HepG2 (cell line): ENCODE results near the gene PFDN2. TPM values are rescaled to one million over a fixed set of nuclear protein-coding genes. Genes with fewer than 3 reads are reported as not detected.

Experiments
- ATAC-seq: fragments of 200-7000 bp; cut with Tn5 transposase; 3 replicates; pipeline ENCODE4 v1.9.1; 2020; ENCODE audit warnings: mild to moderate bottlenecking, moderate library complexity
- BruUV-seq: library from RNA; stranded (reverse); fragments of 400-500 nt; replicated peaks from 2 replicates; lab custom pipeline; 2021; lab: Mats Ljungman, UMichigan
- CTCF ChIA-PET: fragments of 300-600 bp; formaldehyde crosslinking; extraction: SDS; loops from one replicate; lab custom pipeline; 2021; ENCODE audit warnings: low total read pairs, inconsistent platforms, low intra/inter-chr PET ratio; lab: Yijun Ruan, JAX
- POLR2A ChIA-PET: fragments of 350-600 bp; sonication (Branson Sonifier 250); formaldehyde crosslinking; loops from one replicate; lab custom pipeline; 2020; ENCODE audit warnings: antibody characterized with exemption, inconsistent platforms; lab: Yijun Ruan, JAX
- DNase-seq: peaks from one replicate; pipeline ENCODE4 v3.0.0-alpha.2; 2015; ENCODE audit warnings: low spot score
- FAIRE-seq: peaks from 3 replicates; lab custom pipeline; 2011; peaks lifted over from hg19 to GRCh38; lab: Jason Lieb, UNC
- H2AFZ ChIP-seq: one replicate; pipeline ENCODE4 v1.6.1; 2011; ENCODE audit warnings: low read length, inconsistent platforms
- H3K27ac ChIP-seq: fragments of 300-600 bp; 3 replicates; pipeline ENCODE4 v1.8.0; 2011; ENCODE audit warnings: mixed run types, mild to moderate bottlenecking, mixed read lengths, low read length, inconsistent platforms; ENCODE audit not compliant: insufficient read depth; ENCODE audit errors: extremely low read length
- H3K27me3 ChIP-seq, 2 experiments: fragments of 200-600 bp in 1 of 2; 2 replicates in 1 of 2; 3 replicates in 1 of 2; pipeline versions ENCODE4 v1.6.0 to v1.8.0; 2011; ENCODE audit warnings: low read length in 2 of 2, mild to moderate bottlenecking in 2 of 2, moderate library complexity in 2 of 2, inconsistent platforms in 1 of 2; ENCODE audit not compliant: insufficient read depth in 2 of 2, control insufficient read depth in 1 of 2
- H3K36me3 ChIP-seq, 2 experiments: fragments of 200-600 bp in 1 of 2; replicated peaks in 1 of 2; 2 replicates in 1 of 2; 3 replicates in 1 of 2; pipeline versions ENCODE4 v1.5.1 to v1.8.0; 2011; ENCODE audit warnings: low read length in 2 of 2, inconsistent platforms in 1 of 2; ENCODE audit not compliant: insufficient read depth in 2 of 2, control insufficient read depth in 1 of 2
- H3K4me1 ChIP-seq: 2 replicates; pipeline ENCODE4 v1.5.1; 2012; ENCODE audit warnings: low read length, inconsistent platforms; ENCODE audit not compliant: insufficient read depth
- H3K4me2 ChIP-seq: 2 replicates; pipeline ENCODE4 v1.6.0; 2011; ENCODE audit warnings: low read depth, low read length, inconsistent platforms
- H3K4me3 ChIP-seq, 3 experiments: fragments of 200-600 bp in 1 of 3; sonication (generic), shearing (Covaris generic) in 1 of 3; replicated peaks in 1 of 3; 2 replicates each; pipeline ENCODE4 v1.5.1; 2011 to 2016; ENCODE audit warnings: low read length in 3 of 3, inconsistent platforms in 2 of 3, low read depth in 2 of 3, mild to moderate bottlenecking in 2 of 3, control low read depth in 1 of 3, mixed read lengths in 1 of 3; ENCODE audit not compliant: insufficient read depth in 1 of 3
- H3K79me2 ChIP-seq: one replicate; pipeline ENCODE4 v1.6.1; 2011; ENCODE audit warnings: low read length, inconsistent platforms; ENCODE audit not compliant: insufficient read depth
- H3K9ac ChIP-seq: 2 replicates; pipeline ENCODE4 v1.6.0; 2011; ENCODE audit warnings: mild to moderate bottlenecking, low read depth, low read length, inconsistent platforms; ENCODE audit not compliant: insufficient read depth
- H3K9me3 ChIP-seq: 2 replicates; pipeline ENCODE4 v1.5.1; 2012; ENCODE audit warnings: mild to moderate bottlenecking, low read length
- H4K20me1 ChIP-seq: 2 replicates; pipeline ENCODE4 v1.6.0; 2011; ENCODE audit warnings: inconsistent platforms, mild to moderate bottlenecking, low read length, moderate library complexity; ENCODE audit not compliant: insufficient read depth
- BCL3 ChIP-seq: sonication (generic); formaldehyde crosslinking; IDR thresholded peaks from 2 replicates; pipeline ENCODE4 v1.5.1; 2020; ENCODE audit warnings: mild to moderate bottlenecking, missing genetic modification reagents, moderate library complexity
- POGZ ChIP-seq: sonication (generic); formaldehyde crosslinking; IDR thresholded peaks from 2 replicates; pipeline ENCODE4 v1.4.0; 2020; ENCODE audit warnings: mild to moderate bottlenecking, missing genetic modification reagents
- RAD21 ChIP-seq: fragments of 450-650 bp; formaldehyde crosslinking; IDR thresholded peaks from 2 replicates; pipeline ENCODE4 v1.5.0; 2020; ENCODE audit warnings: mild to moderate bottlenecking
- TAF1 ChIP-seq: sonication (generic); formaldehyde crosslinking; IDR thresholded peaks from 2 replicates; pipeline ENCODE4 v1.4.0; 2020; ENCODE audit warnings: missing genetic modification reagents
- TRIM24 ChIP-seq: sonication (generic); formaldehyde crosslinking; IDR thresholded peaks from 2 replicates; pipeline ENCODE4 v1.8.0; 2022; ENCODE audit warnings: mild to moderate bottlenecking, missing genetic modification reagents
- ZNF17 ChIP-seq: sonication (generic); formaldehyde crosslinking; IDR thresholded peaks from 2 replicates; pipeline ENCODE4 v1.5.0; 2020; ENCODE audit warnings: mild to moderate bottlenecking, missing genetic modification reagents
- ZNF562 ChIP-seq: sonication (generic); formaldehyde crosslinking; IDR thresholded peaks from 2 replicates; pipeline ENCODE4 v1.8.0; 2022; ENCODE audit warnings: missing genetic modification reagents, borderline replicate concordance
- ZNF749 ChIP-seq: sonication (generic); formaldehyde crosslinking; IDR thresholded peaks from 2 replicates; pipeline ENCODE4 v1.8.0; 2022; ENCODE audit warnings: mild to moderate bottlenecking, missing genetic modification reagents, moderate library complexity, borderline replicate concordance
- WGBS: methylation state at CpG from one replicate; pipeline ENCODE4 v1.1.6; 2017; ENCODE audit warnings: low lambda C conversion rate; 5-methylcytosine and 5-hydroxymethylcytosine counted together
- in situ Hi-C: cut with HindIII; loops from 2 replicates; pipeline ENCODE4 v1.10.0; 2017; ENCODE audit warnings: low pct_unique_long_range_greater_than_20kb; ENCODE audit not compliant: extremely low pct_ligation_motif_present
- intact Hi-C: fragments of 100-400 bp; cut with micrococcal nuclease; formaldehyde crosslinking; loops from one replicate; pipeline ENCODE4 v1.10.0; 2022; ENCODE audit not compliant: unreplicated experiment
- polyA plus RNA-seq, 8 experiments: library from polyadenylated mRNA; depleted of rRNA in 3 of 8; stranded (reverse) in 7 of 8; unstranded in 1 of 8; fragments of >200 nt; fragmentation: Illumina TruSeq in 4 of 8; extraction: Trizol in 4 of 8; gene quantifications; 2 replicates each; pipeline versions ENCODE4 v1.2.1 to v1.2.3, GENCODE V29; 2011 to 2016; ENCODE audit warnings: low read depth in 4 of 8, missing spikeins in 1 of 8, mixed read lengths in 1 of 8; ENCODE audit not compliant: insufficient read depth in 1 of 8
- total RNA-seq, 5 experiments: library from RNA; depleted of rRNA; stranded (reverse); fragments of >200 nt; fragmentation: Illumina TruSeq; extraction: Trizol; gene quantifications; 2 replicates each; pipeline ENCODE4 v1.2.3, GENCODE V29; 2016; ENCODE audit warnings: low read depth in 1 of 5
- TF ChIP-seq, protein P1 (sequence below): sonication (generic); formaldehyde crosslinking; IDR thresholded peaks from 2 replicates; pipeline ENCODE4 v1.8.0; 2022; ENCODE audit warnings: missing genetic modification reagents, low read depth, mild to moderate bottlenecking, borderline replicate concordance
- TF ChIP-seq, protein P2 (sequence below): sonication (generic); formaldehyde crosslinking; IDR thresholded peaks from 2 replicates; pipeline ENCODE4 v1.8.0; 2022; ENCODE audit warnings: mild to moderate bottlenecking, missing genetic modification reagents, moderate library complexity
- TF ChIP-seq, protein P3 (sequence below): sonication (generic); formaldehyde crosslinking; IDR thresholded peaks from 2 replicates; pipeline ENCODE4 v1.4.0; 2020; ENCODE audit warnings: missing genetic modification reagents, mild to moderate bottlenecking, borderline replicate concordance

The PFDN2 gene
- total and polyA plus RNA-seq, 2 of the 13 experiments (the other 11 are each of a cell fraction or from before 2014, with no cell fraction given): 62.6 to 63.6 TPM

DNA sequence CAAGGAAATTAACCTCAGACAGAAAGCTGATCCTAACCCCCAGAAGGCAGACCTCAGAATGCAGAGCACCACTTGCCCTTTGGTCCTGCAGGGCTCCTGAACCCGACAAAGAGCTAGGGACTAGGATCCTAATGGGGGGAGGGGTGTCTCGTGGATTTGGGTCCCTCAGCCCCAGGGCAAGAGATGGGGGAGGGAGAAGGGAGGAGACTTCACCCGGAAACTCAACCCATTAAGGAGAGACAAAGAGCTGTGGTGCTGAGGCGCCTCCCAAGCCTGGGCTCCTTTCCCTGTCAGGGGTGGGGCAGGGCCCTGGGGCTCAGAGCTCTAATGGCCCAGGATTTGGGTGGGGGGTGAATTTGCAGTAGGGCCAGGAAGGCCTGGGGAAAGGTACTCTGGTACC, 31.4 kb downstream of the PFDN2 start:
- H3K4me1 ChIP-seq: peaks cover 46% of the 10 kb centered on the region
- H3K36me3 ChIP-seq: no peaks in the 10 kb centered on the region
- H2AFZ ChIP-seq: no peak overlapping the region
- H3K9ac ChIP-seq: no peak overlapping the region
- in situ Hi-C loops: no loop called here
- H3K27me3 ChIP-seq: peaks cover 3 to 27% of the 10 kb centered on the region in 2 experiments; a peak in 3 of 5 replicates
- no peak overlapping the region for H3K4me3 ChIP-seq
- FAIRE-seq (no peak), DNase-seq (no peak), ATAC-seq (no peak)
- no peaks in the 10 kb centered on the region for H4K20me1 ChIP-seq
- WGBS: 15% methylated on average over 3 of the region's 4 CpGs
- no peaks in the 10 kb centered on the region for H3K79me2 ChIP-seq
- intact Hi-C loops: no loop called here
- POLR2A ChIA-PET: no interaction called here
- no peaks in the 10 kb centered on the region for H3K9me3 ChIP-seq
- CTCF ChIA-PET: no interaction called here
- H3K27ac ChIP-seq: no peak overlapping the region
- no peak for TF ChIP-seq TRIM24 (CRISPR knock-in tag)
- no peak for TF ChIP-seq TAF1 (CRISPR knock-in tag)
- no peak for TF ChIP-seq ZNF749
- TF ChIP-seq, protein P1, sequence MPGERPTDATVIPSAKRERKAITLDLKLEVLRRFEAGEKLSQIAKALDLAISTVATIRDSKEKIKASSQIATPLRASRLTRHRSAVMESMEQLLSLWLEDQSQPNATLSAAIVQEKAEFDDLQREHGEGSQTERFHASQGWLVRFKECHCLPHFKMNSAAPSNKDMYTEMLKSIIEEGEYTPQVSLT (CRISPR knock-in tag): no peak
- TF ChIP-seq POGZ (CRISPR knock-in tag): no peak
- no peak for TF ChIP-seq ZNF17 (CRISPR knock-in tag)
- BruUV-seq: no TSS peak
- H3K4me2 ChIP-seq: no peak overlapping the region

GRCh38 chr1:161085165-161085564, 32.7 kb downstream of the PFDN2 start:
- no TSS peak for BruUV-seq
- Histone ChIP-seq H3K4me2 (no peak overlapping the region), H3K4me3 (no peak overlapping the region), H3K27me3 (peaks cover 3 to 26% of the 10 kb centered on the region in 2 experiments; a peak in 3 of 5 replicates), H3K27ac (no peak overlapping the region), H3K9ac (no peak overlapping the region), H4K20me1 (no peaks in the 10 kb centered on the region), H3K79me2 (no peaks in the 10 kb centered on the region), H3K4me1 (peaks cover 38% of the 10 kb centered on the region), H3K9me3 (no peaks in the 10 kb centered on the region), H2AFZ (no peak overlapping the region), H3K36me3 (no peaks in the 10 kb centered on the region)
- intact Hi-C loops (no loop called here), in situ Hi-C loops (no loop called here)
- CTCF ChIA-PET: no interaction called here
- no peak for FAIRE-seq
- no peak for DNase-seq
- POLR2A ChIA-PET: interaction anchor here (1.9 kb wide), 1 partner anchor 13 kb away, joined by 4 read pairs; no protein-coding TSS in a partner anchor
- ATAC-seq: no peak
- WGBS: 0% methylated on average over 1 of the region's 2 CpGs
- TF ChIP-seq ZNF562 (CRISPR knock-in tag) (no peak), BCL3 (CRISPR knock-in tag) (no peak), RAD21 (CRISPR knock-in tag) (no peak)
- TF ChIP-seq, protein P2, sequence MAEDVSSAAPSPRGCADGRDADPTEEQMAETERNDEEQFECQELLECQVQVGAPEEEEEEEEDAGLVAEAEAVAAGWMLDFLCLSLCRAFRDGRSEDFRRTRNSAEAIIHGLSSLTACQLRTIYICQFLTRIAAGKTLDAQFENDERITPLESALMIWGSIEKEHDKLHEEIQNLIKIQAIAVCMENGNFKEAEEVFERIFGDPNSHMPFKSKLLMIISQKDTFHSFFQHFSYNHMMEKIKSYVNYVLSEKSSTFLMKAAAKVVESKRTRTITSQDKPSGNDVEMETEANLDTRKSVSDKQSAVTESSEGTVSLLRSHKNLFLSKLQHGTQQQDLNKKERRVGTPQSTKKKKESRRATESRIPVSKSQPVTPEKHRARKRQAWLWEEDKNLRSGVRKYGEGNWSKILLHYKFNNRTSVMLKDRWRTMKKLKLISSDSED (CRISPR knock-in tag): no peak
- TF ChIP-seq, protein P3, sequence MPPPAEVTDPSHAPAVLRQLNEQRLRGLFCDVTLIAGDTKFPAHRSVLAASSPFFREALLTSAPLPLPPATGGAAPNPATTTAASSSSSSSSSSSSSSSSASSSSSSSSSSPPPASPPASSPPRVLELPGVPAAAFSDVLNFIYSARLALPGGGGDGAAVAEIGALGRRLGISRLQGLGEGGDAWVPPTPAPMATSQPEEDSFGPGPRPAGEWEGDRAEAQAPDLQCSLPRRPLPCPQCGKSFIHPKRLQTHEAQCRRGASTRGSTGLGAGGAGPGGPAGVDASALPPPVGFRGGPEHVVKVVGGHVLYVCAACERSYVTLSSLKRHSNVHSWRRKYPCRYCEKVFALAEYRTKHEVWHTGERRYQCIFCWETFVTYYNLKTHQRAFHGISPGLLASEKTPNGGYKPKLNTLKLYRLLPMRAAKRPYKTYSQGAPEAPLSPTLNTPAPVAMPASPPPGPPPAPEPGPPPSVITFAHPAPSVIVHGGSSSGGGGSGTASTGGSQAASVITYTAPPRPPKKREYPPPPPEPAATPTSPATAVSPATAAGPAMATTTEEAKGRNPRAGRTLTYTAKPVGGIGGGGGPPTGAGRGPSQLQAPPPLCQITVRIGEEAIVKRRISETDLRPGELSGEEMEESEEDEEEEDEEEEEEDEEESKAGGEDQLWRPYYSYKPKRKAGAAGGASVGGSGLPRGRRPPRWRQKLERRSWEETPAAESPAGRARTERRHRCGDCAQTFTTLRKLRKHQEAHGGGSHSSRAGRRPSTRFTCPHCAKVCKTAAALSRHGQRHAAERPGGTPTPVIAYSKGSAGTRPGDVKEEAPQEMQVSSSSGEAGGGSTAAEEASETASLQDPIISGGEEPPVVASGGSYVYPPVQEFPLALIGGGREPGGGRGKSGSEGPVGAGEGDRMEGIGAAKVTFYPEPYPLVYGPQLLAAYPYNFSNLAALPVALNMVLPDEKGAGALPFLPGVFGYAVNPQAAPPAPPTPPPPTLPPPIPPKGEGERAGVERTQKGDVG (CRISPR knock-in tag): no peak
